IMR-90 (cell line): Measurements from ENCODE around the gene CSRNP3. TPM values are rescaled to one million over a fixed set of nuclear protein-coding genes. Genes with fewer than 3 reads are reported as not detected.

Source experiments
- ATAC-seq: fragments of 200-7000 bp; cut with Tn5 transposase; 2 replicates; pipeline ENCODE4 v1.9.1; 2020; ENCODE audit warnings: low read depth, mild to moderate bottlenecking, moderate library complexity
- BruUV-seq: library from RNA; stranded (reverse); fragments of 400-500 nt; replicated peaks from 2 replicates; lab custom pipeline; 2021; lab: Mats Ljungman, UMichigan
- CTCF ChIA-PET: fragments of 300-600 bp; formaldehyde crosslinking; extraction: SDS; loops from one replicate; lab custom pipeline; 2021; ENCODE audit warnings: antibody characterized with exemption; lab: Yijun Ruan, JAX
- POLR2A ChIA-PET: fragments of 300-600 bp; sonication (Branson Sonifier 250); formaldehyde crosslinking; loops from one replicate; lab custom pipeline; 2022; ENCODE audit warnings: antibody characterized with exemption; ENCODE audit not compliant: unreplicated experiment; lab: Charles Lee
- DNase-seq: peaks from one replicate; pipeline ENCODE4 v3.0.0; 2013
- H2AFZ ChIP-seq: replicated peaks from 2 replicates; pipeline ENCODE3; 2013; ENCODE audit warnings: low read length, mild to moderate bottlenecking; ENCODE audit not compliant: poor library complexity
- H2AK5ac ChIP-seq: 2 replicates; pipeline ENCODE4 v1.6.1; 2013; ENCODE audit warnings: low read depth, low read length, inconsistent platforms
- H2AK9ac ChIP-seq: replicated peaks from 2 replicates; pipeline ENCODE3; 2013; ENCODE audit warnings: mild to moderate bottlenecking, low read depth, low read length, moderate library complexity; ENCODE audit not compliant: poor library complexity
- H2BK120ac ChIP-seq: 2 replicates; pipeline ENCODE4 v1.6.1; 2013; ENCODE audit warnings: low read depth, low read length, inconsistent platforms
- H2BK15ac ChIP-seq: 3 replicates; pipeline ENCODE4 v1.6.1; 2013; ENCODE audit warnings: low read depth, low read length, inconsistent platforms
- H2BK20ac ChIP-seq: 2 replicates; pipeline ENCODE4 v1.6.1; 2013; ENCODE audit warnings: low read depth, mild to moderate bottlenecking, inconsistent platforms, low read length, moderate library complexity
- H2BK5ac ChIP-seq: 2 replicates; pipeline ENCODE4 v1.6.1; 2013; ENCODE audit warnings: mild to moderate bottlenecking, low read depth, low read length, inconsistent platforms; ENCODE audit not compliant: poor library complexity, severe bottlenecking
- H3K14ac ChIP-seq: replicated peaks from 2 replicates; pipeline ENCODE4 v1.6.1; 2013; ENCODE audit warnings: low read depth, low read length, inconsistent platforms
- H3K18ac ChIP-seq: 2 replicates; pipeline ENCODE4 v1.6.1; 2013; ENCODE audit warnings: low read depth, low read length, control low read depth
- H3K23ac ChIP-seq: 2 replicates; pipeline ENCODE4 v1.6.1; 2013; ENCODE audit warnings: low read depth, low read length, inconsistent platforms
- H3K27ac ChIP-seq: 2 replicates; pipeline ENCODE4 v1.5.1; 2013; ENCODE audit warnings: mild to moderate bottlenecking, control low read depth, low read length; ENCODE audit not compliant: insufficient read depth
- H3K27me3 ChIP-seq: 2 replicates; pipeline ENCODE4 v1.6.1; 2013; ENCODE audit warnings: low read length; ENCODE audit not compliant: control insufficient read depth, insufficient read depth
- H3K36me3 ChIP-seq: 2 replicates; pipeline ENCODE4 v1.6.1; 2013; ENCODE audit warnings: low read length, mixed read lengths; ENCODE audit not compliant: control insufficient read depth, insufficient read depth
- H3K4ac ChIP-seq: 2 replicates; pipeline ENCODE4 v1.6.1; 2013; ENCODE audit warnings: low read depth, low read length, inconsistent platforms
- H3K4me1 ChIP-seq: 2 replicates; pipeline ENCODE4 v1.6.1; 2013; ENCODE audit warnings: low read length, mixed read lengths; ENCODE audit not compliant: control insufficient read depth, insufficient read depth
- H3K4me2 ChIP-seq: 2 replicates; pipeline ENCODE4 v1.6.1; 2013; ENCODE audit warnings: low read depth, mild to moderate bottlenecking, control low read depth, low read length, moderate library complexity
- H3K4me3 ChIP-seq: 2 replicates; pipeline ENCODE4 v1.5.1; 2013; ENCODE audit warnings: low read depth, mild to moderate bottlenecking, control low read depth, low read length, moderate library complexity; ENCODE audit not compliant: insufficient read depth
- H3K56ac ChIP-seq: 2 replicates; pipeline ENCODE4 v1.6.1; 2013; ENCODE audit warnings: low read length, inconsistent platforms; ENCODE audit not compliant: insufficient read depth; ENCODE audit errors: extremely low read depth
- H3K79me1 ChIP-seq, 2 experiments: 2 replicates each; pipeline ENCODE4 v1.6.1; 2013; ENCODE audit warnings: low read length in 2 of 2, inconsistent platforms in 1 of 2, low read depth in 1 of 2
- H3K9ac ChIP-seq: 2 replicates; pipeline ENCODE4 v1.6.1; 2013; ENCODE audit warnings: low read depth, low read length, control low read depth
- H3K9me1 ChIP-seq: 2 replicates; pipeline ENCODE4 v1.6.1; 2013; ENCODE audit warnings: low read length, inconsistent platforms; ENCODE audit not compliant: insufficient read depth
- H3K9me3 ChIP-seq: 2 replicates; pipeline ENCODE4 v1.6.1; 2013; ENCODE audit warnings: low read length; ENCODE audit not compliant: control insufficient read depth, insufficient read depth
- H4K20me1 ChIP-seq: 2 replicates; pipeline ENCODE4 v1.6.1; 2013; ENCODE audit warnings: low read length, inconsistent platforms; ENCODE audit not compliant: insufficient read depth
- H4K5ac ChIP-seq: 2 replicates; pipeline ENCODE4 v1.6.1; 2013; ENCODE audit warnings: mild to moderate bottlenecking, low read depth, low read length, control low read depth
- H4K8ac ChIP-seq, 2 experiments: 2 replicates each; pipeline ENCODE4 v1.6.1; 2013; ENCODE audit warnings: low read depth in 2 of 2, low read length in 2 of 2, control low read depth in 1 of 2, inconsistent platforms in 1 of 2
- H4K91ac ChIP-seq: 2 replicates; pipeline ENCODE4 v1.6.1; 2013; ENCODE audit warnings: low read depth, low read length, inconsistent platforms; ENCODE audit not compliant: insufficient read depth
- BHLHE40 ChIP-seq: fragments of 150-350 bp; IDR thresholded peaks from 2 replicates; pipeline ENCODE4 v1.6.1; 2016; ENCODE audit warnings: mild to moderate bottlenecking, low read depth, low read length
- CEBPB ChIP-seq: IDR thresholded peaks from 2 replicates; pipeline ENCODE4 v1.6.1; 2012; ENCODE audit warnings: low read depth, low read length, improper control_type of control experiment
- CHD1 ChIP-seq: IDR thresholded peaks from 2 replicates; pipeline ENCODE4 v1.6.1; 2012; ENCODE audit warnings: low read depth, low read length, improper control_type of control experiment
- CTCF ChIP-seq: conservative IDR thresholded peaks from 2 replicates; pipeline ENCODE4 v1.5.1; 2012; ENCODE audit warnings: mild to moderate bottlenecking, low read depth, low read length, improper control_type of control experiment
- ELK1 ChIP-seq: fragments of 150-350 bp; IDR thresholded peaks from 2 replicates; pipeline ENCODE4 v1.6.1; 2016; ENCODE audit warnings: low read depth, mild to moderate bottlenecking, low read length, moderate library complexity, borderline replicate concordance
- FOS ChIP-seq: fragments of 150-350 bp; IDR thresholded peaks from 2 replicates; pipeline ENCODE4 v1.6.1; 2016; ENCODE audit warnings: low read depth, low read length
- MAFK ChIP-seq: IDR thresholded peaks from 2 replicates; pipeline ENCODE4 v1.6.1; 2012; ENCODE audit warnings: low read depth, low read length, improper control_type of control experiment
- MAZ ChIP-seq: IDR thresholded peaks from 2 replicates; pipeline ENCODE4 v1.6.1; 2012; ENCODE audit warnings: low read depth, mild to moderate bottlenecking, low read length, improper control_type of control experiment, moderate library complexity, borderline replicate concordance
- MXI1 ChIP-seq: IDR thresholded peaks from 2 replicates; pipeline ENCODE4 v1.6.1; 2012; ENCODE audit warnings: low read depth, mild to moderate bottlenecking, low read length, moderate library complexity, borderline replicate concordance
- NFE2L2 ChIP-seq: fragments of 150-350 bp; IDR thresholded peaks from 2 replicates; pipeline ENCODE4 v1.6.1; 2016; ENCODE audit warnings: low read depth, mild to moderate bottlenecking, low read length
- POLR2A ChIP-seq: IDR thresholded peaks from 2 replicates; pipeline ENCODE4 v1.6.1; 2012; ENCODE audit warnings: mild to moderate bottlenecking, low read depth, low read length
- RAD21 ChIP-seq: IDR thresholded peaks from 2 replicates; pipeline ENCODE4 v1.6.1; 2012; ENCODE audit warnings: low read length, improper control_type of control experiment
- RCOR1 ChIP-seq: IDR thresholded peaks from 2 replicates; pipeline ENCODE4 v1.6.1; 2012; ENCODE audit warnings: mild to moderate bottlenecking, low read length, improper control_type of control experiment; ENCODE audit not compliant: insufficient replicate concordance
- RFX5 ChIP-seq: IDR thresholded peaks from 2 replicates; pipeline ENCODE4 v1.8.0; 2012; ENCODE audit warnings: low read depth, mild to moderate bottlenecking, low read length, moderate library complexity
- SMC3 ChIP-seq: fragments of 150-350 bp; IDR thresholded peaks from 2 replicates; pipeline ENCODE4 v1.6.1; 2016; ENCODE audit warnings: low read depth, mild to moderate bottlenecking, antibody characterized with exemption, low read length, moderate library complexity
- USF2 ChIP-seq: fragments of 150-350 bp; IDR thresholded peaks from 2 replicates; pipeline ENCODE4 v1.6.1; 2017; ENCODE audit warnings: mild to moderate bottlenecking, antibody characterized with exemption, low read length, low read depth
- whole genome bisulfite sequencing, 2 experiments: methylation state at CpG; one replicate each; pipeline versions ENCODE4 v1.1.5 to v1.1.7; 2013; ENCODE audit warnings: missing lambda C conversion rate in 2 of 2; ENCODE audit not compliant: insufficient read length in 1 of 2; ENCODE audit errors: extremely low coverage in 2 of 2; 5-methylcytosine and 5-hydroxymethylcytosine counted together
- dilution Hi-C: fragments of 300-500 bp; cut with HindIII; formaldehyde crosslinking; loops from one replicate; pipeline ENCODE4 v1.14.3; 2018; ENCODE audit warnings: low sequenced_read_pairs; ENCODE audit not compliant: unreplicated experiment
- in situ Hi-C: fragments of 300-500 bp; cut with MboI; formaldehyde crosslinking; loops from 3 replicates; pipeline ENCODE4 v1.14.3; 2019; ENCODE audit warnings: low sequenced_read_pairs, inconsistent platforms, mixed read lengths
- intact Hi-C: fragments of 100-400 bp; cut with micrococcal nuclease; formaldehyde crosslinking; loops from 2 replicates; pipeline ENCODE4 v1.10.0; 2022
- polyA plus RNA-seq, 3 experiments: library from polyadenylated mRNA; depleted of rRNA; stranded (reverse); fragments of >200 nt; gene quantifications; 2 replicates each; pipeline ENCODE4 v1.2.3, GENCODE V29; 2012; ENCODE audit warnings: low replicate concordance in 1 of 3
- total RNA-seq: library from RNA; depleted of rRNA; stranded (reverse); fragments of >200 nt; gene quantifications from 2 replicates; pipeline ENCODE4 v1.2.3, GENCODE V29; 2012

CSRNP3 gene
- total and polyA plus RNA-seq, 2 of the 4 experiments (the other 2 are of a cell fraction) = 0.21 to 0.72 TPM

GRCh38 chr2:165632594-165632993 is 163.1 kb downstream of the CSRNP3 start:
- no peak for ATAC-seq
- Histone ChIP-seq H3K14ac (no peak overlapping the region), H2AK5ac (no peak overlapping the region)

More at GRCh38 chr2:165632594-165632993, 163.1 kb downstream of the CSRNP3 start:
- H3K18ac ChIP-seq = no peak overlapping the region
- no peaks in the 10 kb centered on the region for H3K4me1 ChIP-seq
- H3K9ac ChIP-seq = no peak overlapping the region
- no peak overlapping the region for H2AK9ac ChIP-seq
- intact Hi-C loops = no loop called here
- dilution Hi-C loops = no loop called here
- no peak overlapping the region for H2BK120ac ChIP-seq
- no peaks in the 10 kb centered on the region; the same call in 1 of the 2 replicates for H3K27me3 ChIP-seq
- ChIA-PET POLR2A (no interaction called here), CTCF (interaction anchor here (0.8 kb wide), 1 partner anchor 12 kb away, joined by 3 read pairs; no protein-coding TSS in a partner anchor)
- H3K23ac ChIP-seq = no peak overlapping the region
- no peak overlapping the region for H3K4me2 ChIP-seq
- H3K4ac ChIP-seq = no peak overlapping the region
- no peak overlapping the region for H2BK5ac ChIP-seq
- BruUV-seq = no TSS peak
- no peak overlapping the region for H4K8ac ChIP-seq
- no peak overlapping the region for H4K5ac ChIP-seq
- in situ Hi-C loops = no loop called here
- no peaks in the 10 kb centered on the region for H4K20me1 ChIP-seq
- no peaks in the 10 kb centered on the region for H3K36me3 ChIP-seq
- TF ChIP-seq MAZ (no peak), NFE2L2 (no peak), BHLHE40 (no peak), RAD21 (no peak), CTCF (no peak), CHD1 (no peak), SMC3 (no peak), FOS (no peak), RCOR1 (no peak), MXI1 (no peak), USF2 (no peak), RFX5 (no peak), CEBPB (no peak), ELK1 (no peak), POLR2A (no peak), MAFK (no peak)
- no peaks in the 10 kb centered on the region for H3K9me3 ChIP-seq
- no peak overlapping the region for H3K27ac ChIP-seq
- H2BK15ac ChIP-seq = no peak overlapping the region
- H2AFZ ChIP-seq = no peak overlapping the region
- no peaks in the 10 kb centered on the region for H3K9me1 ChIP-seq
- no CpG with 5 or more reads among the region's 2 CpGs for WGBS, 2 experiments
- H2BK20ac ChIP-seq = no peak overlapping the region
- H4K91ac ChIP-seq = no peak overlapping the region
- H3K79me1 ChIP-seq = no peaks in the 10 kb centered on the region
- no peak overlapping the region for H3K56ac ChIP-seq
- H3K4me3 ChIP-seq = no peak overlapping the region
- DNase-seq = no peak
